Measurements from ENCODE around the gene ZNF230.

DNA sequence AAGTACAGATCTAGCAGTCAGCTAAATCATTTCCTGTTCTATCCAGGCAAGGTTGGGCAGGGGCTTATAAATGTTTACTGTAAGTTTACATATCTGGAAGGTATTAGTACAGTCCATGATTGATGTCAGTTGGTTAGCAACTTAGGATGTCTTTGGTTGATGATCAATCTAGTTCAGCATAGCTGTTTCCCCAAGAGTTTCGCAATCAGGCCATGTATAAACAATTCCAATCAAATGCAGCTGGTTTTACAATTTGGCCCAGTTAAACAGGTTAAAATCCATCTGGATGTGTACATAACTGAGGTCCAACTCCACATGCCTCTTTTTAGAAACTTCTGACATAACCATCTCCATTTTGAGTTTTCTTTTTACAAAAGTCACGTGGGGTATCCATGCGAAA is 44.9 kb upstream of the ZNF230 start:
- TF ChIP-seq, protein P1, sequence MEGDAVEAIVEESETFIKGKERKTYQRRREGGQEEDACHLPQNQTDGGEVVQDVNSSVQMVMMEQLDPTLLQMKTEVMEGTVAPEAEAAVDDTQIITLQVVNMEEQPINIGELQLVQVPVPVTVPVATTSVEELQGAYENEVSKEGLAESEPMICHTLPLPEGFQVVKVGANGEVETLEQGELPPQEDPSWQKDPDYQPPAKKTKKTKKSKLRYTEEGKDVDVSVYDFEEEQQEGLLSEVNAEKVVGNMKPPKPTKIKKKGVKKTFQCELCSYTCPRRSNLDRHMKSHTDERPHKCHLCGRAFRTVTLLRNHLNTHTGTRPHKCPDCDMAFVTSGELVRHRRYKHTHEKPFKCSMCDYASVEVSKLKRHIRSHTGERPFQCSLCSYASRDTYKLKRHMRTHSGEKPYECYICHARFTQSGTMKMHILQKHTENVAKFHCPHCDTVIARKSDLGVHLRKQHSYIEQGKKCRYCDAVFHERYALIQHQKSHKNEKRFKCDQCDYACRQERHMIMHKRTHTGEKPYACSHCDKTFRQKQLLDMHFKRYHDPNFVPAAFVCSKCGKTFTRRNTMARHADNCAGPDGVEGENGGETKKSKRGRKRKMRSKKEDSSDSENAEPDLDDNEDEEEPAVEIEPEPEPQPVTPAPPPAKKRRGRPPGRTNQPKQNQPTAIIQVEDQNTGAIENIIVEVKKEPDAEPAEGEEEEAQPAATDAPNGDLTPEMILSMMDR (IDR thresholded peaks at IDR 0.05; ENCODE audit: low read length) = no peak
- no peak for TF ChIP-seq EZH2 (IDR thresholded peaks at IDR 0.05; ENCODE audit: borderline replicate concordance, low read length)

Data from OCI-LY1 (cell line).